ENCODE data around the gene C1orf105. TPM values are rescaled to one million over a fixed set of nuclear protein-coding genes. Genes with fewer than 3 reads are reported as not detected.

C1orf105 gene
- total and polyA plus RNA-seq, 2 of the 13 experiments (the other 11 are each of a cell fraction or from before 2014, with no cell fraction given) = 0.15 to 0.45 TPM

- TF ChIP-seq ARID5B (CRISPR knock-in tag; IDR thresholded peaks at IDR 0.05) (peak; percentile 45), ZNF746 (CRISPR knock-in tag; IDR thresholded peaks at IDR 0.05) (no peak), ZNF549 (CRISPR knock-in tag; IDR thresholded peaks at IDR 0.05) (no peak), RAD21 (CRISPR knock-in tag; IDR thresholded peaks at IDR 0.05) (peak; percentile 56; the same call in 1 of the 2 replicates), ZFP37 (CRISPR knock-in tag; IDR thresholded peaks at IDR 0.05; ENCODE audit: borderline replicate concordance) (no peak), STAG1 (CRISPR knock-in tag; IDR thresholded peaks at IDR 0.05) (peak; percentile 88), KAT8 (CRISPR knock-in tag; IDR thresholded peaks at IDR 0.05) (0 out of 2 replicates have a peak, but pooled peaks have one; percentile 29), PAWR (CRISPR knock-in tag; IDR thresholded peaks at IDR 0.05; ENCODE audit: borderline replicate concordance) (no peak), ZNF121 (CRISPR knock-in tag; IDR thresholded peaks at IDR 0.05) (no peak), AGO1 (IDR thresholded peaks at IDR 0.05; ENCODE audit: low read depth, low read length, poor library complexity, severe bottlenecking) (no peak), CCDC6 (CRISPR knock-in tag; IDR thresholded peaks at IDR 0.05) (no peak), TCF7 (IDR thresholded peaks at IDR 0.05; ENCODE audit: low read depth) (no peak), ISL2 (CRISPR knock-in tag; IDR thresholded peaks at IDR 0.05) (no peak), MIER3 (CRISPR knock-in tag; IDR thresholded peaks at IDR 0.05; ENCODE audit: borderline replicate concordance) (no peak), MLLT10 (CRISPR knock-in tag; IDR thresholded peaks at IDR 0.05) (no peak), RXRB (CRISPR knock-in tag; IDR thresholded peaks at IDR 0.05; ENCODE audit: borderline replicate concordance) (peak; percentile 13; the same call in 1 of the 2 replicates), ZMYM2 (CRISPR knock-in tag; IDR thresholded peaks at IDR 0.05) (no peak)
- TF ChIP-seq, protein P1, sequence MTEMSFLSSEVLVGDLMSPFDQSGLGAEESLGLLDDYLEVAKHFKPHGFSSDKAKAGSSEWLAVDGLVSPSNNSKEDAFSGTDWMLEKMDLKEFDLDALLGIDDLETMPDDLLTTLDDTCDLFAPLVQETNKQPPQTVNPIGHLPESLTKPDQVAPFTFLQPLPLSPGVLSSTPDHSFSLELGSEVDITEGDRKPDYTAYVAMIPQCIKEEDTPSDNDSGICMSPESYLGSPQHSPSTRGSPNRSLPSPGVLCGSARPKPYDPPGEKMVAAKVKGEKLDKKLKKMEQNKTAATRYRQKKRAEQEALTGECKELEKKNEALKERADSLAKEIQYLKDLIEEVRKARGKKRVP (CRISPR knock-in tag; IDR thresholded peaks at IDR 0.05) = peak in 1 of 2 experiments; percentile 29; a peak in 1 of 4 replicates
- TF ChIP-seq, protein P2, sequence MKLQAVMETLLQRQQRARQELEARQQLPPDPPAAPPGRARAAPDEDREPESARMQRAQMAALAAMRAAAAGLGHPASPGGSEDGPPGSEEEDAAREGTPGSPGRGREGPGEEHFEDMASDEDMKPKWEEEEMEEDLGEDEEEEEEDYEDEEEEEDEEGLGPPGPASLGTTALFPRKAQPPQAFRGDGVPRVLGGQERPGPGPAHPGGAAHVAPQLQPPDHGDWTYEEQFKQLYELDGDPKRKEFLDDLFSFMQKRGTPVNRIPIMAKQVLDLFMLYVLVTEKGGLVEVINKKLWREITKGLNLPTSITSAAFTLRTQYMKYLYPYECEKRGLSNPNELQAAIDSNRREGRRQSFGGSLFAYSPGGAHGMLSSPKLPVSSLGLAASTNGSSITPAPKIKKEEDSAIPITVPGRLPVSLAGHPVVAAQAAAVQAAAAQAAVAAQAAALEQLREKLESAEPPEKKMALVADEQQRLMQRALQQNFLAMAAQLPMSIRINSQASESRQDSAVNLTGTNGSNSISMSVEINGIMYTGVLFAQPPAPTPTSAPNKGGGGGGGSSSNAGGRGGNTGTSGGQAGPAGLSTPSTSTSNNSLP (IDR thresholded peaks at IDR 0.05; ENCODE audit: low read depth, low read length) = peak; percentile 40; the same call in 1 of the 2 replicates
Observed at GRCh38 chr1:172429331-172430127, 9.0 kb downstream of the C1orf105 start (continued).

All from HepG2 (cell line).